ENCODE results near the gene CDC42SE2.
A peak's percentile ranks its signal among the peaks of the same experiment; 100 is the strongest.
"Not testable (repeated sequence)": the region's sequence is repeated elsewhere in the genome, so short reads cannot be mapped to it uniquely, and the experiment has no call there.

Gene CDC42SE2

DNA sequence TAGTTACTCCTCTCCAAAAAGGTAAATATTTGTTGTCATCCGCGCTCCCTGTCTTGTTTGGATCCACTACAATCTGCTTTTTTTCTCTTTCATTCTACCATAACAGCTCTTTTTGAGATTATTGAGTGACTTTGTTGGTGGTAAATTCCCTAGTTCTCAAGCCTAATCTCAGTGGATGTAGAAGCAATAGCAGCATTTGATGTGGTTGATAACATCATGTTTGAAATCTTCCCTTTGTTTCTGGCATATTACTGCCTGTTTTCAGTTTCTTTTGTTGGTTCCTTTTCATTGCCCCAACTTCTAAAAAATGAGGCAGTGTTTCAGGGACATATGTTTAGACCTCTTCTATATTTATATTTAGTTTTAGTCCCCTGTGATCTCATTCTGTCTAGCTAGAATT, 8.9 kb downstream of the CDC42SE2 start:
- H3K27ac ChIP-seq = peak overlapping the region; percentile 59
- TF ChIP-seq, protein P1, sequence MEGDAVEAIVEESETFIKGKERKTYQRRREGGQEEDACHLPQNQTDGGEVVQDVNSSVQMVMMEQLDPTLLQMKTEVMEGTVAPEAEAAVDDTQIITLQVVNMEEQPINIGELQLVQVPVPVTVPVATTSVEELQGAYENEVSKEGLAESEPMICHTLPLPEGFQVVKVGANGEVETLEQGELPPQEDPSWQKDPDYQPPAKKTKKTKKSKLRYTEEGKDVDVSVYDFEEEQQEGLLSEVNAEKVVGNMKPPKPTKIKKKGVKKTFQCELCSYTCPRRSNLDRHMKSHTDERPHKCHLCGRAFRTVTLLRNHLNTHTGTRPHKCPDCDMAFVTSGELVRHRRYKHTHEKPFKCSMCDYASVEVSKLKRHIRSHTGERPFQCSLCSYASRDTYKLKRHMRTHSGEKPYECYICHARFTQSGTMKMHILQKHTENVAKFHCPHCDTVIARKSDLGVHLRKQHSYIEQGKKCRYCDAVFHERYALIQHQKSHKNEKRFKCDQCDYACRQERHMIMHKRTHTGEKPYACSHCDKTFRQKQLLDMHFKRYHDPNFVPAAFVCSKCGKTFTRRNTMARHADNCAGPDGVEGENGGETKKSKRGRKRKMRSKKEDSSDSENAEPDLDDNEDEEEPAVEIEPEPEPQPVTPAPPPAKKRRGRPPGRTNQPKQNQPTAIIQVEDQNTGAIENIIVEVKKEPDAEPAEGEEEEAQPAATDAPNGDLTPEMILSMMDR (IDR thresholded peaks at IDR 0.05) = no peak
- H3K4me3 ChIP-seq (ENCODE audit: low read depth in 1 of 2, low read length in 1 of 2) = no peak overlapping the region
- no peaks in the 10 kb centered on the region for H3K27me3 ChIP-seq
- no peaks in the 10 kb centered on the region for H3K9me3 ChIP-seq
- H3K36me3 ChIP-seq = no peaks in the 10 kb centered on the region
- peaks cover 30 to 42% of the 10 kb centered on the region in 2 experiments for H3K4me1 ChIP-seq (ENCODE audit: control insufficient read depth in 1 of 2, insufficient read depth in 1 of 2, low read depth in 1 of 2, low read length in 1 of 2)

DNA sequence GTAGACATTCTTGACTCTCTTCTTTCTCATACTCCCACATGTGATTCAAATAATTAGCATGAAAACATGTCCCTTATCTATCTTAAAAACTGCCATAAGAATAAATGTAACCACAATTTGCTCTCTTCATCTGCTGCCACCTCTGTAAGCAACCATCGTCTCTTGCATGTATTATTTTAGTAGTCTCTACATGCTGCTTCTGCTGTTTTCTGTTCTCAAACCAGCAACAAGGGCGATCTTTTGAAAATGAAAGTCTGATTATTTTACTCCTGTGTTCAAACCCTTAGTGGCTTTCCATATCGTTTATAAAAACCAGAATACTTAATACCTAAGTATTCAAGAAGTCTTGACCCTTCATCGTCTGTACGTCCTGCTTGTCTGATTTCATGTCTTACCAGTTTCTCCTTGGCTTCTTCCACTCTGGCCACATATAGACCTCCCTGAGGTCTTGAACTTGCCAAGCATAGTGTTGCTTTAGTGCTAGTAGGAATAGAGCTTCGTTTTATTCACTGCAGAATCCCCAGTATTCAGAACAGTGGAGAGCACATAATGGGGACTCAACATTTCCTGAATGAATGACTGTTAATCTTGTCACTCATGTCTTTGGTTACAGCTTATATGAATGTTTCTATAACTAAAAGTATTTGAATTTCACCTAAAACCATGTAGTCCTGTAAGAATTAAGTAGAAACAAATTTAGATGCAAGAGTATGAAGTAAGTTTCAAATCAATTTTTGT, 10.6 kb downstream of the CDC42SE2 start:
- Histone ChIP-seq H3K9me3 (no peaks in the 10 kb centered on the region), H3K4me1 (ENCODE audit: control insufficient read depth in 1 of 2, insufficient read depth in 1 of 2, low read depth in 1 of 2, low read length in 1 of 2) (peaks cover 19 to 34% of the 10 kb centered on the region in 2 experiments), H3K27ac (peak overlapping the region; percentile 48), H3K4me3 (ENCODE audit: low read depth in 1 of 2, low read length in 1 of 2) (no peak overlapping the region), H3K36me3 (no peaks in the 10 kb centered on the region), H3K27me3 (no peaks in the 10 kb centered on the region)
- TF ChIP-seq, protein P1 (IDR thresholded peaks at IDR 0.05) = no peak

DNA sequence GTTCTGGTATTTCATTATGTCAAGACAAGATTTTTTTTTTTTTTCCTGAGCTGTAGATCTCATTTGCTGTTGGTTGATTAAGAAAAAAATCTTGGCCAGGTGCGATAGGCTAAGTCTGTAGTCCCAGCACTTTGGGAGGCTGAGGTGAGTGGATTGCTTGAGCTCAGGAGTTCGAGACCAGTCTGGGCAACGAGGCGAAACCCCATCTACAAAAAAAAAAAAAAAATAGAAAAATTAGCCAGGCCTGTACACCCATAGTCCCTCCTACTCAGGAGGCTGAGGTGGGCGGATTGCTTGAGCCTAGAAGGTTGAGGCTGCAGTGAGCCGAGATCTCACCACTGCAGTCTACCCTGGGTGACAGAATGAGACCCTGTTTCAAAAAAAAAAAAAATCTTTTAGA, 12.2 kb downstream of the CDC42SE2 start:
- H3K9me3 ChIP-seq = no peaks in the 10 kb centered on the region
- no peak overlapping the region for H3K4me3 ChIP-seq (ENCODE audit: low read depth in 1 of 2, low read length in 1 of 2)
- TF ChIP-seq, protein P1 (IDR thresholded peaks at IDR 0.05) = no peak
- H3K4me1 ChIP-seq (ENCODE audit: control insufficient read depth in 1 of 2, insufficient read depth in 1 of 2, low read depth in 1 of 2, low read length in 1 of 2) = peaks cover 30 to 44% of the 10 kb centered on the region in 2 experiments
- H3K27ac ChIP-seq = no peak overlapping the region
- no peaks in the 10 kb centered on the region for H3K27me3 ChIP-seq
- no peaks in the 10 kb centered on the region for H3K36me3 ChIP-seq

DNA sequence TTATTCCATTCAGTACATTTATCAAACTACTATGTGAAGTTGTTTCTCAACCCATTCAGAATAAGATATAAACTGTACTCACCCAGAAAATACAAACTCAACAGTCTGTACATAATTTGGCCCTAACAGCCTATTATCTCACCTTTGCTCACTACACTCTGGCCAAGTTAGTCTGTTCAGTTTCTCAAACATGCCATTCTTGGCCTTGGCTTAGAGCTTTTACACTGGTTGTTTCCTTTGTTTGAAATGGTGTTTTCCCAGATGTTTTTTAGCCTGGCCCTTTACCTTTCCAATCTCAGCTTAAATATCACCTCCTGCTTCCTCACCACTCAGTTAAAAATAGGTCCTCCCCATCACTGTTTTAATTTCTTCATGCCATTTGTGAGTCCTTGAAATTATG, 13.6 kb downstream of the CDC42SE2 start:
- peak overlapping the region; percentile 67 for H3K27ac ChIP-seq
- H3K4me1 ChIP-seq (ENCODE audit: control insufficient read depth in 1 of 2, insufficient read depth in 1 of 2, low read depth in 1 of 2, low read length in 1 of 2) = peaks cover 31 to 44% of the 10 kb centered on the region in 2 experiments
- H3K27me3 ChIP-seq = no peaks in the 10 kb centered on the region
- H3K4me3 ChIP-seq (ENCODE audit: low read depth in 1 of 2, low read length in 1 of 2) = no peak overlapping the region
- TF ChIP-seq, protein P1 (IDR thresholded peaks at IDR 0.05) = no peak
- H3K9me3 ChIP-seq = no peaks in the 10 kb centered on the region
- no peaks in the 10 kb centered on the region for H3K36me3 ChIP-seq

DNA sequence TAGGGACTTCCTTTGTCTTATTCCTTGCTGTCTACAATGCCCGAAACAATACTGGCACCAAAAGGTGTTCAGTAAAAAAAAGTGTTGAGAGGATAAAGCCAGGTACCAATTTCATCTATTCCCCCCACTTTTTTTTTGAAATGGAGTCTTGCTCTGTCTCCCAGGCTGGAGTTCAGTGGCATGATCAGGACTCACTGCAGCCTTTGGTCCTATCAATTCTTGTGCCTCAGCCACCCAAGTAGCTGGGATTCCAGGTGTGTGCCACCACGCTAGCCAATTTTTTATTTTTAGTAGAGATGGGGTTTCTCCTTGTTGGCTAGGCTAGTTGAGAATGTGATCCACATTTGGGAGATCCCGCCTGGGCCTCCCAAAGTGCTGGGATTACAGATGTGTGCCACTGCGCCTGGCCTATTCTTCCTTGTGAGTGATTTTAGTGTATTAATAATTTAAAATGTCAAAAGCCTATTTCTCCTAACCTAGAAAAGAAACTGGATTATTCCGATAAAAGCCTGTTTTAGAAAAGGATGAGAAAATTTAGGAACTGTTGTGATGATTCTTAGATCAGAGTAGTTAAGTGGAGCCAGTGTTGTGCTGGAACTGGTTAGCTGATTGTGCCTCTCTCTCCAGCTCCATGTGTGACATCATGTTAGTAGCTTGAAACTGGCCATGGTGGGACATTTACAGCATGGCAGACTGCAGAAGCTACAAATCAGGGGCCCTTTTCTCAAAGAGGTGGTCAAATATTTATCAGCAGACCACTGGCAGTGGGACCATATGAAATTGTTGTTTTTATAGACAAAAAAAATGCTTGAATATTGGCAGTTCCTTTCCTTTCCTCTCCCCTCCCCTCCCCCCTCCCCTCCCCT, 14.3 kb downstream of the CDC42SE2 start:
- no peaks in the 10 kb centered on the region for H3K36me3 ChIP-seq
- TF ChIP-seq, protein P1 (IDR thresholded peaks at IDR 0.05) = no peak
- H3K27me3 ChIP-seq = no peaks in the 10 kb centered on the region
- H3K27ac ChIP-seq = peak overlapping the region; percentile 67
- no peak overlapping the region for H3K4me3 ChIP-seq (ENCODE audit: low read depth in 1 of 2, low read length in 1 of 2)
- H3K4me1 ChIP-seq (ENCODE audit: control insufficient read depth in 1 of 2, insufficient read depth in 1 of 2, low read depth in 1 of 2, low read length in 1 of 2) = peaks cover 29 to 44% of the 10 kb centered on the region in 2 experiments
- H3K9me3 ChIP-seq = no peaks in the 10 kb centered on the region

DNA sequence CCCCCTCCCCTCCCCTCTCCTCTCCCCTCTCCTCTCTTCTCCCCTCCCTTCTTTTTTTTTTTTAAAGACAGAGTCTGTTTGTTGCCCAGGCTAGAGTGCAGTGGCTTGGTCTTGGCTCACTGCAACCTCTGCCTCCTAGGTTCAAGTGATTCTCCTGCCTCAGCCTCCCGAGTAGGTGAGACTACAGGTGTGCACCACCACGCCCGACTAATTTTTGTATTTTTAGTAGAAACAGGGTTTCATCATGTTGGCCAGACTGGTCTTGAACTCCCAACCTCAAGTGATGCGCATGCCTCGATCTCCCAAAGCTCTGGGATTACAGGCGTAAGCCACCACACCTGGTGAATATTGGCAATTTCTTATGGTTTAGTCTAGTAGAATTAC, 14.9 kb downstream of the CDC42SE2 start:
- not testable (repeated sequence) for H3K9me3 ChIP-seq; H3K4me3 ChIP-seq (ENCODE audit: low read depth in 1 of 2, low read length in 1 of 2); H3K36me3 ChIP-seq; H3K27me3 ChIP-seq
- Histone ChIP-seq H3K4me1 (ENCODE audit: control insufficient read depth in 1 of 2, insufficient read depth in 1 of 2, low read depth in 1 of 2, low read length in 1 of 2) (peaks cover 29 to 44% of the 10 kb centered on the region in 2 experiments), H3K27ac (peak overlapping the region; percentile 67)
